Fibroblast of villous mesenchyme (primary cell): Measurements from ENCODE around the gene ALX3. TPM values are rescaled to one million over a fixed set of nuclear protein-coding genes. Genes with fewer than 3 reads are reported as not detected.

ENCODE experiments used
- DNase-seq: peaks from one replicate; pipeline ENCODE4 v3.0.0-alpha.2; 2010; ENCODE audit warnings: low read depth
- H3K4me3 ChIP-seq: 2 replicates; pipeline ENCODE4 v1.5.1; 2011; ENCODE audit warnings: low read depth, mild to moderate bottlenecking, low read length
- total RNA-seq: library from RNA; depleted of rRNA; stranded (reverse); fragments of >200 nt; gene quantifications from 2 replicates; pipeline ENCODE4 v1.2.3, GENCODE V29; 2012
- TF ChIP-seq, protein P1 (sequence below): IDR thresholded peaks from 2 replicates; pipeline ENCODE4 v1.5.1; 2012; ENCODE audit warnings: low read depth, mild to moderate bottlenecking, low read length; ENCODE audit not compliant: insufficient read depth

The ALX3 gene
- total RNA-seq, 1 donor: not detected

DNA sequence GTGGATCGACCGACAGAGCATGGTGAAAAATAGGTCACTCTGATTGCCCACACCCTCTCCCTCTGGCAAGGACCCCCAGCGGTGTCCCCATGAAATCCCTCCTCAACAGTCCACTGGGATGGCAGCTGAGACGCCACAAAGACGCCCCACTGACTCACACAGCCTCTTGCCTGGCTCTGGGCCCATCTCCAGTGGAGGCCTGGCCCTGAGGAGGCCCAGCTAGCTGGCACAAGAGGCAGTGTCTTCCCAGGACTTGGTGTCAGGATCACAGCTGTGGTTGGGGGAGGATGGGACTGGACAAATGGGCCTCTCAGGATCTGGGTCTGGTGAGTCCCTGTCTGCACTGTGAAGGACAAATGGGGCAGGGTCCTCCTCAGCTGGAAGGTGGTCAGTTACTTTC is 4.6 kb downstream of the ALX3 start:
- H3K4me3 ChIP-seq: no peak overlapping the region
- TF ChIP-seq, protein P1, sequence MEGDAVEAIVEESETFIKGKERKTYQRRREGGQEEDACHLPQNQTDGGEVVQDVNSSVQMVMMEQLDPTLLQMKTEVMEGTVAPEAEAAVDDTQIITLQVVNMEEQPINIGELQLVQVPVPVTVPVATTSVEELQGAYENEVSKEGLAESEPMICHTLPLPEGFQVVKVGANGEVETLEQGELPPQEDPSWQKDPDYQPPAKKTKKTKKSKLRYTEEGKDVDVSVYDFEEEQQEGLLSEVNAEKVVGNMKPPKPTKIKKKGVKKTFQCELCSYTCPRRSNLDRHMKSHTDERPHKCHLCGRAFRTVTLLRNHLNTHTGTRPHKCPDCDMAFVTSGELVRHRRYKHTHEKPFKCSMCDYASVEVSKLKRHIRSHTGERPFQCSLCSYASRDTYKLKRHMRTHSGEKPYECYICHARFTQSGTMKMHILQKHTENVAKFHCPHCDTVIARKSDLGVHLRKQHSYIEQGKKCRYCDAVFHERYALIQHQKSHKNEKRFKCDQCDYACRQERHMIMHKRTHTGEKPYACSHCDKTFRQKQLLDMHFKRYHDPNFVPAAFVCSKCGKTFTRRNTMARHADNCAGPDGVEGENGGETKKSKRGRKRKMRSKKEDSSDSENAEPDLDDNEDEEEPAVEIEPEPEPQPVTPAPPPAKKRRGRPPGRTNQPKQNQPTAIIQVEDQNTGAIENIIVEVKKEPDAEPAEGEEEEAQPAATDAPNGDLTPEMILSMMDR: no peak
- DNase-seq: no peak

DNA sequence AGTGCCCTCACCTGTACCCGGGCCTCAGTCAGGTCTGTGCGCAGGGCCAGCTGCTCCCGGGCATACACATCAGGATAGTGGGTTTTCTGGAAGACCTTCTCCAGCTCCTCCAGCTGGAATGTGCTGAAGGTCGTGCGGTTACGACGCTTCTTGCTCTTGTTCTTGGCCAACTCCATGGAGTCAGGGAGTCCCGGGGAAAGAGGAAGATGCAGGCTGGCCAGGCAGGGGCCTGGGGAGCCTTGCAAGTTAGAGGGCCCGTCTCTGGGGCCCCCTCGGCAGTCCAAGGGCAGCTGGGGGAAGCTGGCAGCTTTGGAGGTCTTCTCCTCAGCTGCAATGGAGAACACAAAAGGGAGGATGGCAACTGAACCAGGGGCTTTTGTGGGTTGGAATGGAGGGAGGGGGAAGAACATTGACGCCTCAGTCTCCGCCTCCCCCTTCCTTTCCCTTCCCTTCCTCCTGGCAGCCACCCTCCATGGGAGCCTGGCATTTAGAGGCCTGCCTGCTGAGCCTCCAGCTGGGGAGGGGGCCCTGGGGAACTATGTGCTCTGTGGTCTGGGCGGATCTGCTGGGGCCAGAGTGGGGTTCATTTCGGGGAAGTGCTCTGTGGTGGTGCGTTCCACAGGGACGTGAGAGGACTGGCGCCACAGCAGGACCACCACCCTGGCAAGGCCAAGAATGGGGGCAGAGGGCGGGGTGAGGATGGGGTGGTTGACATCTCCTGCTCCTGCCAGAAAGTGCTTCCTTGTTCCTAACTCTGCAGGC is 5.7 kb downstream of the ALX3 start:
- no peak for DNase-seq
- H3K4me3 ChIP-seq: no peak overlapping the region
- TF ChIP-seq, protein P1: no peak

DNA sequence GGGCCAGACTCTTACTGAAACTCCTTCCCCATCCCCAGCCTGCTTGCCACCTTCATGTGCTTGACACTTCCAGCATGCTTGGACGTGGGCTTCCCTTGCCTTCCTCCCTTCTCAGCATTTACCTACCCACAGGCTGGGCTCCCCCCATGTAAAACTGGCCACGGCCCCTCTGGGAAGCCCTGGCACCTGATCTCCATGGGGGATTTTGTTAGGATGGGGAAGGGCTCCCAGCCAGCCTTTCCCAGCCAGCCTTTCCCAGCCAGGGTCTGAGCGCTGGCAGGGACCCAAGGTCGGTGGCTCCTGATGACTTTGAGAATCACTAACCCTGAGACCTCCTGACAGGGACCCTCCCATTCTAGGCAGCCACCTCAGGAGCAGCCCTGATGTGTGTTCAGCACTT is 6.7 kb downstream of the ALX3 start:
- TF ChIP-seq, protein P1: no peak
- no peak overlapping the region for H3K4me3 ChIP-seq
- no peak for DNase-seq

DNA sequence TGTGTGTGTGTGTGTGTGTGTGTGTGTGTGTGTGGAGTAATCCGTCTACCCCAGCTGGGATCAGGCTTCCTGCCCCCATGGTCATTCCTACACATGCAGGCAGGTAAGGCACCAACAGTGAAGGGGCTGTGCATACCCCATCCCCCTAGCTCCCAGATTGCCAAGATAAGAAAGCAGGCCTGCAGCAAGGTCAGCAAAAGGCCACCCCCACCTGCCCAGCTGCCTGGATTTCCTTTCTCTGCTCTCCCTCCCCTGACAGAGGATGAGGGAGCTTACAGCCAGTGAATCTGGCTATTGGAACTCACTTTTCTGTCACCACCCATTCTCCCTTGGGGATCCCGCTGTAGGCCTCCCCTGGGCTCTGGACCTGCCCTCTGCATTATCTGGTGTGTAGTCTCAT is 7.9 kb downstream of the ALX3 start:
- TF ChIP-seq, protein P1: no peak
- DNase-seq: no peak
- H3K4me3 ChIP-seq: no peak overlapping the region

DNA sequence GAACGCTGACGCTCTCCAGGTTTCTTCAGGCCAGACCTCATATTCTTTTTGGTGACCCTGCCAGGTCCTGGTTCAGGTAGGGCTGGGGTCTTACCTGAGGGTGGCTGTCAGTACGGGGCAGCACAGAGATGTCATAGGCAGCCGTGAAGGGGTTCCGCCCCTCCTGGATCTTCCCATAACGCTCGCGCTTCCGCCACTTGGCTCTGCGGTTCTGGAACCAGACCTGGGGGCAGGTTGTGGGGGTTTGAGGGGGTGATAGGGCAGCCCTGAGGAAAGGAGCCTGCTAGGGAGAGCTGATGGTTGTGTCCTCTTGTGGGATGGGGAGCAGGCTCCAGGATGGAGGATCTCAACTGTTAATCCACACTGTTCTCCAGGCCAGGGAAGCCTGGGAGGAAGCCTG is 9.1 kb downstream of the ALX3 start:
- H3K4me3 ChIP-seq: no peak overlapping the region
- TF ChIP-seq, protein P1: no peak
- no peak for DNase-seq

DNA sequence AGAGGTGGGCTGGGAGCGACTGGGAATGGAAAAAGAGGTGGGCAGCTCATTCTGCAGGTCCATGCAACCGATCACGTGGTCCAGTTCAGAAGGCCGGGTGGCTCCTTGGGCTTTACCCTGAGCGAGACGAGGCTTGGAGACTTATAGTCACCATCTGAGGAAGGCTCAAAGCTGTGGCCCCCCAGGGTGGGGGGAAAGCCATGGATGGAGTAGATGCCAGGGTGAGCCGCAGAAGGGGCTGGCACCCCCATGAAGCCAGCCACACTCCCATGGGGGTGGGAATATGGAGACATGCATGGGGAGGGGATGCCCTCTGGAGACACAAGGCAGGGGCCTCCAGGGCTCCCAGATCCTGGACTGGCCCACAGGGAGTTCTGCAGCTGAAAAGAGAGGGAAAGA is 9.8 kb downstream of the ALX3 start:
- DNase-seq: no peak
- H3K4me3 ChIP-seq: no peak overlapping the region
- TF ChIP-seq, protein P1: no peak
